Osteocyte (in vitro differentiated cells): ENCODE data around the gene PIK3R5. TPM values are rescaled to one million over a fixed set of nuclear protein-coding genes. Genes with fewer than 3 reads are reported as not detected.

Experiments used
- DNase-seq: peaks from one replicate; pipeline ENCODE4 v3.0.0; 2021; ENCODE audit warnings: mixed read lengths; ENCODE audit not compliant: unreplicated experiment; ENCODE audit errors: extremely low spot score
- H3K27ac Mint-ChIP-seq: one replicate; pipeline ENCODE4 v1.8.0; 2021; ENCODE audit warnings: mild to moderate bottlenecking, mixed read lengths; ENCODE audit not compliant: unreplicated experiment
- H3K27me3 Mint-ChIP-seq: one replicate; pipeline ENCODE4 v1.8.0; 2021; ENCODE audit warnings: mixed read lengths; ENCODE audit not compliant: unreplicated experiment
- H3K36me3 Mint-ChIP-seq: one replicate; pipeline ENCODE4 v1.8.0; 2021; ENCODE audit warnings: mixed read lengths; ENCODE audit not compliant: unreplicated experiment
- H3K4me1 Mint-ChIP-seq: one replicate; pipeline ENCODE4 v1.8.0; 2021; ENCODE audit warnings: mixed read lengths; ENCODE audit not compliant: unreplicated experiment
- H3K4me3 Mint-ChIP-seq: one replicate; pipeline ENCODE4 v1.8.0; 2021; ENCODE audit warnings: mild to moderate bottlenecking, moderate library complexity, mixed read lengths; ENCODE audit not compliant: unreplicated experiment
- H3K9me3 Mint-ChIP-seq: one replicate; pipeline ENCODE4 v1.8.0; 2021; ENCODE audit warnings: mixed read lengths; ENCODE audit not compliant: unreplicated experiment
- total RNA-seq: library from RNA; stranded (reverse); gene quantifications from 2 replicates; pipeline ENCODE4 v1.2.1, GENCODE V29; 2021
- TF ChIP-seq, protein P1 (sequence below): fragments of 200-600 bp; sonication (generic); IDR thresholded peaks from 2 replicates; pipeline ENCODE4 v1.5.0; 2021; ENCODE audit warnings: antibody characterized with exemption, mild to moderate bottlenecking, moderate library complexity

Gene PIK3R5
- total RNA-seq, 1 donor from 2014 or later = not detected

DNA sequence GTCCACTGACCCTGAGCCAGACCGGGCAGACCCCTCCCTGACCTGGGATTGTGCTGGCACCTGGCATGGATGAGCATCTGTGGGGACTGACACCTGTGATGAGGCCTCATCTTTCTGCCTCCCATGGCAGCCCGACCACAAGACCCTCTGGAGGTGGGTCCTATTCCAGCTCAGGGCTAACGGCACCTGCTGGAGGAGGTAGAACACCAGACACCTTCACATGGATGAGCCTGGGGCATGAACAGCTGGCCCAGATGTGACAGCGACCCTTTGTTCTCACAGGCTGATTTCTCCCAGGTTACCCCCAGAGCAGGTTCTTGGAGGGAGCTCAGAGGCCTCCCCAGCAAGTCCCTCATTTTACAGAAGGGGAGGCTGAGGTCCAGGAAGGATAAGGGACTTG, 51.6 kb downstream of the PIK3R5 start:
- H3K27me3 Mint-ChIP-seq = peaks cover 29% of the 10 kb centered on the region
- H3K9me3 Mint-ChIP-seq = peaks cover 8% of the 10 kb centered on the region
- TF ChIP-seq, protein P1, sequence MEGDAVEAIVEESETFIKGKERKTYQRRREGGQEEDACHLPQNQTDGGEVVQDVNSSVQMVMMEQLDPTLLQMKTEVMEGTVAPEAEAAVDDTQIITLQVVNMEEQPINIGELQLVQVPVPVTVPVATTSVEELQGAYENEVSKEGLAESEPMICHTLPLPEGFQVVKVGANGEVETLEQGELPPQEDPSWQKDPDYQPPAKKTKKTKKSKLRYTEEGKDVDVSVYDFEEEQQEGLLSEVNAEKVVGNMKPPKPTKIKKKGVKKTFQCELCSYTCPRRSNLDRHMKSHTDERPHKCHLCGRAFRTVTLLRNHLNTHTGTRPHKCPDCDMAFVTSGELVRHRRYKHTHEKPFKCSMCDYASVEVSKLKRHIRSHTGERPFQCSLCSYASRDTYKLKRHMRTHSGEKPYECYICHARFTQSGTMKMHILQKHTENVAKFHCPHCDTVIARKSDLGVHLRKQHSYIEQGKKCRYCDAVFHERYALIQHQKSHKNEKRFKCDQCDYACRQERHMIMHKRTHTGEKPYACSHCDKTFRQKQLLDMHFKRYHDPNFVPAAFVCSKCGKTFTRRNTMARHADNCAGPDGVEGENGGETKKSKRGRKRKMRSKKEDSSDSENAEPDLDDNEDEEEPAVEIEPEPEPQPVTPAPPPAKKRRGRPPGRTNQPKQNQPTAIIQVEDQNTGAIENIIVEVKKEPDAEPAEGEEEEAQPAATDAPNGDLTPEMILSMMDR = no peak

GRCh38 chr17:8913091-8913490, 52.4 kb downstream of the PIK3R5 start:
- H3K9me3 Mint-ChIP-seq = peaks cover 5% of the 10 kb centered on the region
- H3K27ac Mint-ChIP-seq = no peak overlapping the region
- H3K36me3 Mint-ChIP-seq = no peaks in the 10 kb centered on the region
- no peak overlapping the region for H3K4me3 Mint-ChIP-seq
- peaks cover 4% of the 10 kb centered on the region for H3K4me1 Mint-ChIP-seq
- no peak for DNase-seq
- TF ChIP-seq, protein P1 = no peak
- peaks cover 35% of the 10 kb centered on the region for H3K27me3 Mint-ChIP-seq

More for the DNA sequence above, 51.6 kb downstream of the PIK3R5 start:
- DNase-seq = no peak
- Mint-ChIP-seq H3K4me1 (peaks cover 4% of the 10 kb centered on the region), H3K4me3 (no peak overlapping the region), H3K36me3 (no peaks in the 10 kb centered on the region), H3K27ac (no peak overlapping the region)

DNA sequence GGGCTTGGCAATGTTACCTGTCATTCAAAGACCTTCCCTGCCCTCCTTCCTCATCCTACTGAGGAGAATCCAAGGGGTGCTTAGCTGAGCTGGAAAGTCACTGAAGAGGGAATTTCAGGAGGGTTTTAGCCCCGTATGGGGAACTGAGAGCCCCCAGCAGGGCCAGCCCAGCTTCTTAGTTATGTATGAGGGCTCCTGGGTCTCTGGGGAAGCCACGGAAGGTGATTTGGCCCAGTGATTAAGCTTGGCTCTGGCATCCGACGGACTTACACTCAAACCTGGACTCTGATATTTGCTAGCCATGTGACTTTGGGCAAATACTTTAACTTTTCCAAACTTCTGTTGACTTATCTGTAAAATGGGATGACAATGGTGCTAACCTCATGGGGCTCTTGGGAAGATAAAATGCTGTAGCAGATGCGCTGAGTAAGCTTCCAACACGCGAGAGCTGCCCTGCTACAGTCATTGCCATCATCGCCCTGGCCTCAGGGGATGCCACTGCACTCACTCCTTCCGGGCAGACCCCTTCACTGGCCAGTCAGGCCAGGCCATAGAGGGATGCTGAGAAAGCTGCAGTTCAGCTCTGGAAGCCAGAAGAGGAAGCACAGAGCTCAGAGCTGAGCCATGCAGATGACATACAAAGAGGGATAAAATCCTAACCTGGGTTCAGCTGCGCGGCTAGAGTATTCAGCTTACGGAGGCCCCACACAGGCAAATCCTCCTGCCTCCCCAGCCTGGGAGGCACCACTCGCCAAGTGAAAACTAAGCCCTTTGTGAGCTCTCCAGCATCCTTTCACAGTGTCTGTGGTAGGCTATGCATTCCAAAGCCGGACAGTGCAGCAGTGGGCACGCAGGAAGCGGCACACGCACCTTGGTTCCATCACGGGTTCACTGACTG, 53.2 kb downstream of the PIK3R5 start:
- TF ChIP-seq, protein P1 = no peak
- DNase-seq = no peak
- Mint-ChIP-seq H3K9me3 (peaks cover 5% of the 10 kb centered on the region), H3K27ac (no peak overlapping the region), H3K4me3 (no peak overlapping the region), H3K36me3 (no peaks in the 10 kb centered on the region), H3K27me3 (peaks cover 40% of the 10 kb centered on the region), H3K4me1 (peaks cover 4% of the 10 kb centered on the region)

- no peaks in the 10 kb centered on the region for H3K9me3 Mint-ChIP-seq
- no peaks in the 10 kb centered on the region for H3K36me3 Mint-ChIP-seq
- TF ChIP-seq, protein P1 = no peak
- DNase-seq = no peak
- peaks cover 41% of the 10 kb centered on the region for H3K27me3 Mint-ChIP-seq
- no peak overlapping the region for H3K4me3 Mint-ChIP-seq
- peaks cover 4% of the 10 kb centered on the region for H3K4me1 Mint-ChIP-seq
- no peak overlapping the region for H3K27ac Mint-ChIP-seq
Observed at GRCh38 chr17:8910969-8911604, 54.4 kb downstream of the PIK3R5 start.
